ENCODE results near the gene C16orf46. TPM values are rescaled to one million over a fixed set of nuclear protein-coding genes. Genes with fewer than 3 reads are reported as not detected.

C16orf46 gene
- total RNA-seq, 6 donors from 2014 or later = 0.76 to 8.4 (median 3.6) TPM; not detected in 1

DNA sequence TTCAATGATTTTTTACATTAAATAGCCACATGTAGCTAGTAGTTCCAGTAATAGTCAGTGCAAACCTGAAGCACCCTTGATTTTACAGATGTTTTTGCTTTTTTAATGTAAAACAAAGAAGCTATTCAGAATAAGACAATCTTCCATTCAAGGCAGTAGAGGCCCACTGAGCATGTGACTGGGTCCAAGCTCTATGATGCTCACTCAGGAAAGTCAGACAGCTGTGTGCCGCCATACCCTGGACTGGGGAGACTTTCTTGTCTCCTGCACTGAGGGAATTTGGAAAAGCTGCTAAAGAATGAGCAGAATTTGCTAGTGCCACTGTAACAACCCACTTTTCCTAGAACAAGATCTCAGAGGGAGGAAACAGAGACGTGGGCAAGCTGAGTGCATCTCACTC, 58.5 kb downstream of the C16orf46 start:
- Histone ChIP-seq H3K27me3 (no peaks in the 10 kb centered on the region), H3K4me3 (no peak overlapping the region), H3K9me3 (no peaks in the 10 kb centered on the region), H3K4me1 (no peaks in the 10 kb centered on the region), H3K27ac (no peak overlapping the region), H3K36me3 (peaks cover 0 to 50% (median 16%) of the 10 kb centered on the region in 4 donors)
- 96 to 100% methylated on average over 2 of the region's 2 CpGs for WGBS, 2 donors
- DNase-seq (no peak), ATAC-seq (ENCODE audit: low FRiP score in 2 of 2) (no peak)
- TF ChIP-seq, protein P1, sequence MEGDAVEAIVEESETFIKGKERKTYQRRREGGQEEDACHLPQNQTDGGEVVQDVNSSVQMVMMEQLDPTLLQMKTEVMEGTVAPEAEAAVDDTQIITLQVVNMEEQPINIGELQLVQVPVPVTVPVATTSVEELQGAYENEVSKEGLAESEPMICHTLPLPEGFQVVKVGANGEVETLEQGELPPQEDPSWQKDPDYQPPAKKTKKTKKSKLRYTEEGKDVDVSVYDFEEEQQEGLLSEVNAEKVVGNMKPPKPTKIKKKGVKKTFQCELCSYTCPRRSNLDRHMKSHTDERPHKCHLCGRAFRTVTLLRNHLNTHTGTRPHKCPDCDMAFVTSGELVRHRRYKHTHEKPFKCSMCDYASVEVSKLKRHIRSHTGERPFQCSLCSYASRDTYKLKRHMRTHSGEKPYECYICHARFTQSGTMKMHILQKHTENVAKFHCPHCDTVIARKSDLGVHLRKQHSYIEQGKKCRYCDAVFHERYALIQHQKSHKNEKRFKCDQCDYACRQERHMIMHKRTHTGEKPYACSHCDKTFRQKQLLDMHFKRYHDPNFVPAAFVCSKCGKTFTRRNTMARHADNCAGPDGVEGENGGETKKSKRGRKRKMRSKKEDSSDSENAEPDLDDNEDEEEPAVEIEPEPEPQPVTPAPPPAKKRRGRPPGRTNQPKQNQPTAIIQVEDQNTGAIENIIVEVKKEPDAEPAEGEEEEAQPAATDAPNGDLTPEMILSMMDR (IDR thresholded peaks at IDR 0.05) = no peak
- TF ChIP-seq EP300 (IDR thresholded peaks at IDR 0.05) (no peak), POLR2AphosphoS5 (IDR thresholded peaks at IDR 0.05) (no peak), POLR2A (IDR thresholded peaks at IDR 0.05) (no peak)

DNA sequence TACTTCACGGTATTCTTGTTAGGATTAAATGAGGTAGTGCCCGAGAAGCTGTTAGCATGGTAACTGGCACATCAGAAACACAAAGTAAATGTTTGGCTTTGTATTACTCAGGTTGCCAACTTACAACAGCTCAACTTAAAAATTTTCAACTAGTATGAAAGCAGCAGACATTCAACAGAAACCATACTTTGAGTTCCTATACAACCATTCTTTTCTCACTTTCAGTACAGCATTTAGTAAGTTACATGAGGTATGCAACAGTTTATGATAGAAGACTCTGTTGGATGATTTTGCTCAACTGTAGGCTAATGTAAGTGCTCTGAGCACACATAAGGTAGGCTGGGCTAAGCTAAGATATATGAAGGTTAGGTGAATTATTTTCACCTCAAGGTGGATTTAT, 62.4 kb downstream of the C16orf46 start:
- WGBS, 2 donors = 93 to 94% methylated on average over 2 of the region's 2 CpGs
- no peaks in the 10 kb centered on the region for H3K4me1 ChIP-seq
- TF ChIP-seq POLR2AphosphoS5 (IDR thresholded peaks at IDR 0.05) (no peak), EP300 (IDR thresholded peaks at IDR 0.05) (no peak), POLR2A (IDR thresholded peaks at IDR 0.05) (no peak)
- TF ChIP-seq, protein P1 (IDR thresholded peaks at IDR 0.05) = no peak

DNA sequence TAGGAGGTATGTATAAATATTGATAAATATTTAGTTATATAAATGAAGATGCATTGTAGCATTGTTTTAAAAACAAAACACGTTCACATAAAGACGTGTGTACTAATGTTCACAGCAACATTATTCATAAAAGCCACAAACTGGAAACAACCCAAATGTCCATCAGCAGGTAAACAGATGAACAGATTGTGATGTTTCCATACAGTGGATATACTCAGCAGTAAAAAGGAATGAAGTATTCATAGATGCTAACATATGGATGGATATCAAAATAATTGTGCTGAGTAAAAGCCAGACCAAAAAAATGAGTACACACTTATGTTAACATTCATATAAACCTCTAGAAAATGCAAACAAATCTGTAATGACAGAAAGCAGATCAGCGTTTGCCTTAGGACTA, 64.1 kb downstream of the C16orf46 start:
- H3K4me1 ChIP-seq = peaks cover 3 to 7% (median 4%) of the 10 kb centered on the region in 4 donors
- peaks cover 0 to 8% (median 4%) of the 10 kb centered on the region in 4 donors for H3K36me3 ChIP-seq
- TF ChIP-seq, protein P1 (IDR thresholded peaks at IDR 0.05) = no peak
- TF ChIP-seq EP300 (IDR thresholded peaks at IDR 0.05) = no peak
- no peak for TF ChIP-seq POLR2A (IDR thresholded peaks at IDR 0.05)
- no peak for TF ChIP-seq POLR2AphosphoS5 (IDR thresholded peaks at IDR 0.05)
- H3K27me3 ChIP-seq = no peaks in the 10 kb centered on the region
- H3K27ac ChIP-seq = no peak overlapping the region
- 86 to 95% methylated on average over 3 of the region's 3 CpGs for WGBS, 2 donors
- no peak overlapping the region for H3K4me3 ChIP-seq
- H3K9me3 ChIP-seq = no peaks in the 10 kb centered on the region
- ATAC-seq (ENCODE audit: low FRiP score in 2 of 2) (no peak), DNase-seq (no peak)

More for the DNA sequence above, 62.4 kb downstream of the C16orf46 start:
- no peaks in the 10 kb centered on the region for H3K9me3 ChIP-seq
- H3K36me3 ChIP-seq = peaks cover 0 to 19% (median 7%) of the 10 kb centered on the region in 4 donors
- ATAC-seq (ENCODE audit: low FRiP score in 2 of 2) (no peak), DNase-seq (no peak)
- H3K4me3 ChIP-seq = no peak overlapping the region
- no peaks in the 10 kb centered on the region for H3K27me3 ChIP-seq
- H3K27ac ChIP-seq = no peak overlapping the region

Small RNAs within 50 kb of the gene (small RNA-seq; reads per million reads assigned to genes)
- gene AC092718.3 = 0 reads per million in 4 donors
- gene RNU6-1191P = 0 reads per million in 4 donors

Other genes with a start within 250 kb of the C16orf46 start
- 10 to 100 TPM in 5 of 6 donors, 1 to 10 TPM in 1; 9.8 to 51.7 (median 33.9) TPM for gene CMC2, start 70.4 kb downstream of the C16orf46 start, total RNA-seq
- gene CENPN, start 70.0 kb downstream of the C16orf46 start, total RNA-seq = 10 to 100 TPM in 1 of 6 donors, 1 to 10 TPM in 5; 3.1 to 10.9 (median 7.1) TPM
- 10 to 100 TPM in 5 of 6 donors, 1 to 10 TPM in 1; 8.9 to 30.7 (median 23.4) TPM for gene ATMIN, start 41.4 kb downstream of the C16orf46 start, total RNA-seq
- gene GCSH, start 19.2 kb upstream of the C16orf46 start, total RNA-seq = 10 to 100 TPM in 4 of 6 donors, 1 to 10 TPM in 2; 6.2 to 16.9 (median 11.9) TPM
- under 1 TPM in 2 of 6 donors, not detected in 4; 0.17 to 0.92 TPM for gene BCO1, start 161.5 kb upstream of the C16orf46 start, total RNA-seq
- 1 to 10 TPM; 3.3 to 8.4 (median 5.9) TPM for gene GAN, start 237.7 kb upstream of the C16orf46 start, total RNA-seq

Data from upper lobe of left lung (tissue), 6 donors.